ENCODE data around the gene PTH2. TPM values are rescaled to one million over a fixed set of nuclear protein-coding genes. Genes with fewer than 3 reads are reported as not detected.

The PTH2 gene
- total and polyA plus RNA-seq, 2 of the 8 experiments (the other 6 are each of a cell fraction or from before 2014, with no cell fraction given), result not detected

DNA sequence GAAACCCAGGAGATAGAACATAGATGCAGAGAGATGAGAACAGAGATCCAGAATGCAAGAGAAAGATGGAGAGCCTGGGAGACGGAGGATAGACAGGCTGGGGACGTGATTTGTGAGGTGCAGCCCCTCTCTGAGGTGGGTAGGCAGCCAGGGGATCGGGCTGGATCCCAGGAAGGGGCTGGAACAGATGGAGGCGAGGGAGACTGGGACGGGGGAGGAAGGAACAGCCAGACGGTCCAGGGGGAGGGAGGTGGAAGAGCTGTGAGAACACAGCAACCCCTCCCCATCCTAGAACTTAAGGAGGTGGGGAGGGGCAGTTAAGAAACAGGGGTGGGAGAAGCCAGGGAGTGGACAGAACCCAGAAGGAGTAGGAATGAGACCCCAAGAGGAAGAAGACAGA lies 15.0 kb upstream of the PTH2 start:
- Histone ChIP-seq H3K79me2 (ENCODE audit: control insufficient read depth in 1 of 2, insufficient read depth in 2 of 2, low read length in 2 of 2) (no peaks in the 10 kb centered on the region), H3K9ac (replicated peaks in 1 of 4; ENCODE audit: extremely low read depth in 1 of 4, low read depth in 3 of 4, low read length in 3 of 4) (no peak overlapping the region), H3K56ac (replicated peaks; ENCODE audit: insufficient read length, low read depth, low read length) (no peak overlapping the region), H2BK20ac (ENCODE audit: low read length) (no peak overlapping the region), H3K27me3 (replicated peaks in 1 of 4; ENCODE audit: control insufficient read depth in 3 of 4, extremely low read depth in 1 of 4, insufficient read depth in 3 of 4, low read length in 3 of 4) (peaks cover 27 to 56% (median 48%) of the 10 kb centered on the region in 4 experiments), H4K91ac (replicated peaks; ENCODE audit: insufficient read length, low read length) (no peak overlapping the region), H2AK5ac (ENCODE audit: low read depth, low read length) (peak overlapping the region; percentile 53; the same call in 1 of the 2 replicates), H4K5ac (ENCODE audit: insufficient read length, low read depth, low read length) (no peak overlapping the region), H3K4me2 (ENCODE audit: insufficient read depth in 1 of 2, low read depth in 2 of 2, low read length in 2 of 2) (no peak overlapping the region), H3K4ac (replicated peaks; ENCODE audit: insufficient read length, low read depth, low read length) (no peak overlapping the region), H3K27ac (ENCODE audit: low read depth, low read length) (no peak overlapping the region), H2AFZ (ENCODE audit: low read length) (no peak overlapping the region), H2BK120ac (replicated peaks; ENCODE audit: low read depth, low read length) (no peak overlapping the region), H3K79me1 (ENCODE audit: low read depth, low read length) (no peaks in the 10 kb centered on the region), H3K36me3 (ENCODE audit: control insufficient read depth in 2 of 4, insufficient read depth in 4 of 4, low read length in 3 of 4) (no peaks in the 10 kb centered on the region), H3K14ac (ENCODE audit: insufficient read length) (no peak overlapping the region), H2BK5ac (ENCODE audit: low read depth, low read length) (no peak overlapping the region), H3K4me1 (replicated peaks in 1 of 4; ENCODE audit: control insufficient read depth in 3 of 4, insufficient read depth in 4 of 4, low read length in 3 of 4) (peaks cover 0 to 13% (median 11%) of the 10 kb centered on the region in 4 experiments; a peak in 5 of 7 replicates), H3K23ac (ENCODE audit: insufficient read length) (no peak overlapping the region), H2BK12ac (ENCODE audit: low read depth, low read length) (no peak overlapping the region), H4K20me1 (replicated peaks in 1 of 2; ENCODE audit: control insufficient read depth in 1 of 2, insufficient read depth in 2 of 2, low read length in 2 of 2) (no peaks in the 10 kb centered on the region), H2BK15ac (ENCODE audit: low read length) (no peak overlapping the region), H3K23me2 (ENCODE audit: low read depth, low read length) (peaks cover 20% of the 10 kb centered on the region; the same call in 1 of the 2 replicates), H3K18ac (ENCODE audit: extremely low read depth, low read length) (no peak overlapping the region), H4K8ac (ENCODE audit: extremely low read depth, insufficient read depth, low read length) (no peak overlapping the region), H3K9me3 (ENCODE audit: insufficient read depth in 2 of 2, low read depth in 1 of 2, low read length in 1 of 2) (no peaks in the 10 kb centered on the region), H3K4me3 (ENCODE audit: extremely low read depth in 1 of 4, insufficient read depth in 2 of 4, low read depth in 3 of 4, low read length in 4 of 4) (no peak overlapping the region)
- ChIA-PET POLR2A (ENCODE audit: partially characterized antibody) (no interaction called here), CTCF (ENCODE audit: partially characterized antibody) (no interaction called here)
- FAIRE-seq, result no peak
- DNase-seq (ENCODE audit: low read depth in 1 of 2, low spot score in 2 of 2), result no peak
- 44% methylated on average over 4 of the region's 6 CpGs; no CpG with 5 or more reads in 1 of the 2 experiments for WGBS, 2 experiments (ENCODE audit: extremely low coverage in 1 of 2, insufficient coverage in 1 of 2, insufficient read length in 1 of 2, insufficient replicate concordance in 2 of 2, low coverage in 1 of 2, low lambda C conversion rate in 2 of 2, missing lambda C conversion rate in 1 of 2)
